ENCODE results near the gene WDR17.

GRCh38 chr4:176034936-176035335 is 30.7 kb upstream of the WDR17 start:
- TF ChIP-seq CTCF (IDR thresholded peaks at IDR 0.05; ENCODE audit: low read depth, low read length, poor library complexity, severe bottlenecking): no peak
- no peak for TF ChIP-seq EZH2phosphoT487 (IDR thresholded peaks at IDR 0.05; ENCODE audit: borderline replicate concordance, low read length)

Data from DOHH2 (cell line).